HepG2 (cell line): Measurements from ENCODE around the gene AXIN2. TPM values are rescaled to one million over a fixed set of nuclear protein-coding genes. Genes with fewer than 3 reads are reported as not detected.

Experiments
- ATAC-seq: fragments of 200-7000 bp; cut with Tn5 transposase; 3 replicates; pipeline ENCODE4 v1.9.1; 2020; ENCODE audit warnings: mild to moderate bottlenecking, moderate library complexity
- BruUV-seq: library from RNA; stranded (reverse); fragments of 400-500 nt; replicated peaks from 2 replicates; lab custom pipeline; 2021; lab: Mats Ljungman, UMichigan
- CTCF ChIA-PET: fragments of 300-600 bp; formaldehyde crosslinking; extraction: SDS; loops from one replicate; lab custom pipeline; 2021; ENCODE audit warnings: low total read pairs, inconsistent platforms, low intra/inter-chr PET ratio; lab: Yijun Ruan, JAX
- POLR2A ChIA-PET: fragments of 350-600 bp; sonication (Branson Sonifier 250); formaldehyde crosslinking; loops from one replicate; lab custom pipeline; 2020; ENCODE audit warnings: antibody characterized with exemption, inconsistent platforms; lab: Yijun Ruan, JAX
- DNase-seq: peaks from one replicate; pipeline ENCODE4 v3.0.0-alpha.2; 2015; ENCODE audit warnings: low spot score
- FAIRE-seq: peaks from 3 replicates; lab custom pipeline; 2011; peaks lifted over from hg19 to GRCh38; lab: Jason Lieb, UNC
- H2AFZ ChIP-seq: one replicate; pipeline ENCODE4 v1.6.1; 2011; ENCODE audit warnings: low read length, inconsistent platforms
- H3K27ac ChIP-seq: fragments of 300-600 bp; 3 replicates; pipeline ENCODE4 v1.8.0; 2011; ENCODE audit warnings: mixed run types, mild to moderate bottlenecking, mixed read lengths, low read length, inconsistent platforms; ENCODE audit not compliant: insufficient read depth; ENCODE audit errors: extremely low read length
- H3K27me3 ChIP-seq, 2 experiments: fragments of 200-600 bp in 1 of 2; 2 replicates in 1 of 2; 3 replicates in 1 of 2; pipeline versions ENCODE4 v1.6.0 to v1.8.0; 2011; ENCODE audit warnings: low read length in 2 of 2, mild to moderate bottlenecking in 2 of 2, moderate library complexity in 2 of 2, inconsistent platforms in 1 of 2; ENCODE audit not compliant: insufficient read depth in 2 of 2, control insufficient read depth in 1 of 2
- H3K36me3 ChIP-seq, 2 experiments: fragments of 200-600 bp in 1 of 2; replicated peaks in 1 of 2; 2 replicates in 1 of 2; 3 replicates in 1 of 2; pipeline versions ENCODE4 v1.5.1 to v1.8.0; 2011; ENCODE audit warnings: low read length in 2 of 2, inconsistent platforms in 1 of 2; ENCODE audit not compliant: insufficient read depth in 2 of 2, control insufficient read depth in 1 of 2
- H3K4me1 ChIP-seq: 2 replicates; pipeline ENCODE4 v1.5.1; 2012; ENCODE audit warnings: low read length, inconsistent platforms; ENCODE audit not compliant: insufficient read depth
- H3K4me2 ChIP-seq: 2 replicates; pipeline ENCODE4 v1.6.0; 2011; ENCODE audit warnings: low read depth, low read length, inconsistent platforms
- H3K4me3 ChIP-seq, 3 experiments: fragments of 200-600 bp in 1 of 3; sonication (generic), shearing (Covaris generic) in 1 of 3; replicated peaks in 1 of 3; 2 replicates each; pipeline ENCODE4 v1.5.1; 2011 to 2016; ENCODE audit warnings: low read length in 3 of 3, inconsistent platforms in 2 of 3, low read depth in 2 of 3, mild to moderate bottlenecking in 2 of 3, control low read depth in 1 of 3, mixed read lengths in 1 of 3; ENCODE audit not compliant: insufficient read depth in 1 of 3
- H3K79me2 ChIP-seq: one replicate; pipeline ENCODE4 v1.6.1; 2011; ENCODE audit warnings: low read length, inconsistent platforms; ENCODE audit not compliant: insufficient read depth
- H3K9ac ChIP-seq: 2 replicates; pipeline ENCODE4 v1.6.0; 2011; ENCODE audit warnings: mild to moderate bottlenecking, low read depth, low read length, inconsistent platforms; ENCODE audit not compliant: insufficient read depth
- H3K9me3 ChIP-seq: 2 replicates; pipeline ENCODE4 v1.5.1; 2012; ENCODE audit warnings: mild to moderate bottlenecking, low read length
- H4K20me1 ChIP-seq: 2 replicates; pipeline ENCODE4 v1.6.0; 2011; ENCODE audit warnings: inconsistent platforms, mild to moderate bottlenecking, low read length, moderate library complexity; ENCODE audit not compliant: insufficient read depth
- ADNP ChIP-seq: sonication (generic); formaldehyde crosslinking; IDR thresholded peaks from 2 replicates; pipeline ENCODE4 v1.4.0; 2020; ENCODE audit warnings: missing genetic modification reagents
- DNMT3B ChIP-seq: conservative IDR thresholded peaks from 2 replicates; pipeline ENCODE4 v1.6.1; 2016; ENCODE audit warnings: missing biosample characterization, control low read depth
- EEA1 ChIP-seq: sonication (generic); formaldehyde crosslinking; IDR thresholded peaks from 2 replicates; pipeline ENCODE4 v1.5.1; 2020; ENCODE audit warnings: mild to moderate bottlenecking, missing genetic modification reagents, borderline replicate concordance
- EED ChIP-seq: sonication (generic); formaldehyde crosslinking; IDR thresholded peaks from 2 replicates; pipeline ENCODE4 v1.5.0; 2020; ENCODE audit warnings: mild to moderate bottlenecking, missing genetic modification reagents
- HNRNPL ChIP-seq: fragments of 200-400 bp; formaldehyde crosslinking; IDR thresholded peaks from 2 replicates; pipeline ENCODE4 v1.6.1; 2017; ENCODE audit warnings: mild to moderate bottlenecking, low read depth, low read length
- HNRNPLL ChIP-seq: fragments of 200-400 bp; formaldehyde crosslinking; IDR thresholded peaks from 2 replicates; pipeline ENCODE4 v1.6.1; 2017; ENCODE audit warnings: mild to moderate bottlenecking, low read depth, low read length; ENCODE audit not compliant: poor library complexity, severe bottlenecking
- HOXD1 ChIP-seq: sonication (generic); formaldehyde crosslinking; IDR thresholded peaks from 2 replicates; pipeline ENCODE4 v1.5.0; 2020; ENCODE audit warnings: missing genetic modification reagents
- KDM2A ChIP-seq: sonication (generic); formaldehyde crosslinking; IDR thresholded peaks from 2 replicates; pipeline ENCODE4 v1.4.0; 2020; ENCODE audit warnings: low read depth, missing genetic modification reagents, borderline replicate concordance
- POLR2G ChIP-seq: fragments of 200-400 bp; formaldehyde crosslinking; IDR thresholded peaks from 2 replicates; pipeline ENCODE4 v1.6.1; 2018; ENCODE audit warnings: mild to moderate bottlenecking, low read depth, low read length, moderate library complexity
- RBM22 ChIP-seq: fragments of 200-400 bp; formaldehyde crosslinking; optimal IDR thresholded peaks from 2 replicates; pipeline ENCODE3; 2017; ENCODE audit warnings: mild to moderate bottlenecking, low read length, moderate library complexity
- SALL1 ChIP-seq: sonication (generic); formaldehyde crosslinking; IDR thresholded peaks from 2 replicates; pipeline ENCODE4 v1.8.0; 2022; ENCODE audit warnings: mild to moderate bottlenecking, missing genetic modification reagents
- TBL1XR1 ChIP-seq: fragments of 150-350 bp; IDR thresholded peaks from 2 replicates; pipeline ENCODE4 v1.6.1; 2014; ENCODE audit warnings: borderline replicate concordance, low read length; ENCODE audit not compliant: partially characterized antibody
- TEAD2 ChIP-seq: sonication (generic); formaldehyde crosslinking; IDR thresholded peaks from 2 replicates; pipeline ENCODE4 v1.9.0; 2021; ENCODE audit warnings: missing genetic modification reagents
- ZBTB7A ChIP-seq: sonication (generic); formaldehyde crosslinking; IDR thresholded peaks from 2 replicates; pipeline ENCODE4 v1.8.0; 2022; ENCODE audit warnings: mild to moderate bottlenecking, missing genetic modification reagents
- ZNF12 ChIP-seq: sonication (generic); formaldehyde crosslinking; IDR thresholded peaks from 2 replicates; pipeline ENCODE4 v1.5.0; 2020; ENCODE audit warnings: missing genetic modification reagents
- ZNF749 ChIP-seq: sonication (generic); formaldehyde crosslinking; IDR thresholded peaks from 2 replicates; pipeline ENCODE4 v1.8.0; 2022; ENCODE audit warnings: mild to moderate bottlenecking, missing genetic modification reagents, moderate library complexity, borderline replicate concordance
- WGBS: methylation state at CpG from one replicate; pipeline ENCODE4 v1.1.6; 2017; ENCODE audit warnings: low lambda C conversion rate; 5-methylcytosine and 5-hydroxymethylcytosine counted together
- in situ Hi-C: cut with HindIII; loops from 2 replicates; pipeline ENCODE4 v1.10.0; 2017; ENCODE audit warnings: low pct_unique_long_range_greater_than_20kb; ENCODE audit not compliant: extremely low pct_ligation_motif_present
- intact Hi-C: fragments of 100-400 bp; cut with micrococcal nuclease; formaldehyde crosslinking; loops from one replicate; pipeline ENCODE4 v1.10.0; 2022; ENCODE audit not compliant: unreplicated experiment
- polyA plus RNA-seq, 8 experiments: library from polyadenylated mRNA; depleted of rRNA in 3 of 8; stranded (reverse) in 7 of 8; unstranded in 1 of 8; fragments of >200 nt; fragmentation: Illumina TruSeq in 4 of 8; extraction: Trizol in 4 of 8; gene quantifications; 2 replicates each; pipeline versions ENCODE4 v1.2.1 to v1.2.3, GENCODE V29; 2011 to 2016; ENCODE audit warnings: low read depth in 4 of 8, missing spikeins in 1 of 8, mixed read lengths in 1 of 8; ENCODE audit not compliant: insufficient read depth in 1 of 8
- total RNA-seq, 5 experiments: library from RNA; depleted of rRNA; stranded (reverse); fragments of >200 nt; fragmentation: Illumina TruSeq; extraction: Trizol; gene quantifications; 2 replicates each; pipeline ENCODE4 v1.2.3, GENCODE V29; 2016; ENCODE audit warnings: low read depth in 1 of 5
- TF ChIP-seq, protein P1 (sequence below): sonication (generic); formaldehyde crosslinking; IDR thresholded peaks from 2 replicates; pipeline ENCODE4 v1.4.0; 2020; ENCODE audit warnings: mild to moderate bottlenecking, missing genetic modification reagents
- TF ChIP-seq, protein P2 (sequence below): sonication (generic); formaldehyde crosslinking; IDR thresholded peaks from 2 replicates; pipeline ENCODE4 v1.4.0; 2020; ENCODE audit warnings: mild to moderate bottlenecking, missing genetic modification reagents, borderline replicate concordance

Gene AXIN2
- total and polyA plus RNA-seq, 2 of the 13 experiments (the other 11 are each of a cell fraction or from before 2014, with no cell fraction given) = 58.6 to 63.4 TPM

DNA sequence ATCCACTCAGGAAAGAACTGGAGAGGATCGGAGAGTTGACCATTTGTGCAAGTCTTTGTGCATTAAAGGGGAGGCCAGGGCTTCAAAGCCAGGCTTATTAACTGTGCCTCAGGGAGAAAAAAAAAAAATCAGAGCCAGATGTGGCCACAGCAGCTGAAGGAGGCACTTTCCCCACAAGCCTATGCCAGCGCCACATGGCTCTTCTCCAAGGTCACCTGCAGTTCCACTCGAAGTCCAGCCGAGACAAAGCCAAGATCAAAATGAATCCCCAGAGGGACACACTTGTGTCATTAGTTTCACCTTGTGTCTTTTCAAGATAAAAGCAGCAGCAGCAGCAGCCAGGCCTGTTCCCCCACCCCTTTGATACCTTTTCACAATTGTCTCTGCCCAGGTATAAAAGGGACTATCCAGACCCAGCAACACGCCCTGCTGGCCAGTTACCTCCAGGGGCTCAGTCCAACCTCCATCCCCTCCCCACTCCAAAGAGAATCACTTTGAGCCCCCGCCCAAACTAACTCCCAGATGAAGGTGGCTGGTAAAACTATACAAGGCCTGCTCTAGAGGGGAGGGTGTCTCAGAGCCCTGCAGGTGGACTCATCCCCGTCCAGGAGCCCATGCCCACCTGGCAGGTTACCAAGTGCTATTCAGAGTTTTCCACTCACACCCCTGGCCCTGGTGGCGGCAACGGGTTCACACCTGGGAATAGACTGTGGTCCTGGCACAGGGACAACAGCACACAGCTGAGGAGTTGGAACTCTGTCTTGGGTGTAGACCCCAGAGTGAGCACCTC is 29.2 kb downstream of the AXIN2 start:
- no TSS peak for BruUV-seq
- peak; percentile 32 for FAIRE-seq
- H3K79me2 ChIP-seq = no peaks in the 10 kb centered on the region
- no peak overlapping the region for H2AFZ ChIP-seq
- CTCF ChIA-PET = interaction anchor here (1.5 kb wide), 1 partner anchor 22 kb away, joined by 3 read pairs; no protein-coding TSS in a partner anchor
- no peaks in the 10 kb centered on the region for H3K27me3 ChIP-seq
- DNase-seq = no peak
- peak overlapping the region; percentile 5 for H3K27ac ChIP-seq
- WGBS = 92% methylated on average over 9 of the region's 9 CpGs
- in situ Hi-C loops (loop anchor here (25.0 kb wide), 1 partner anchor 630 kb away; no protein-coding TSS in a partner anchor), intact Hi-C loops (no loop called here)
- H3K9ac ChIP-seq = no peak overlapping the region
- peaks cover 65 to 86% of the 10 kb centered on the region in 2 experiments for H3K36me3 ChIP-seq
- peaks cover 60% of the 10 kb centered on the region for H3K4me1 ChIP-seq
- no peaks in the 10 kb centered on the region for H3K9me3 ChIP-seq
- peak; percentile 2; the same call in 1 of the 3 replicates for ATAC-seq
- peaks cover 82% of the 10 kb centered on the region for H4K20me1 ChIP-seq
- no peak overlapping the region for H3K4me2 ChIP-seq
- no peak overlapping the region for H3K4me3 ChIP-seq
- POLR2A ChIA-PET = interaction anchor here (1.0 kb wide), 1 partner anchor 8 kb away, joined by 3 read pairs; no protein-coding TSS in a partner anchor
- TF ChIP-seq SALL1 (no peak), RBM22 (peak; percentile 74), TBL1XR1 (no peak), DNMT3B (no peak), HNRNPL (no peak), KDM2A (CRISPR knock-in tag) (no peak), ADNP (CRISPR knock-in tag) (no peak), ZBTB7A (CRISPR knock-in tag) (no peak), HOXD1 (CRISPR knock-in tag) (no peak), ZNF12 (CRISPR knock-in tag) (no peak), POLR2G (peak; percentile 23; the same call in 1 of the 2 replicates), EED (CRISPR knock-in tag) (no peak), HNRNPLL (no peak), TEAD2 (no peak), EEA1 (CRISPR knock-in tag) (no peak), ZNF749 (CRISPR knock-in tag) (no peak)
- TF ChIP-seq, protein P1, sequence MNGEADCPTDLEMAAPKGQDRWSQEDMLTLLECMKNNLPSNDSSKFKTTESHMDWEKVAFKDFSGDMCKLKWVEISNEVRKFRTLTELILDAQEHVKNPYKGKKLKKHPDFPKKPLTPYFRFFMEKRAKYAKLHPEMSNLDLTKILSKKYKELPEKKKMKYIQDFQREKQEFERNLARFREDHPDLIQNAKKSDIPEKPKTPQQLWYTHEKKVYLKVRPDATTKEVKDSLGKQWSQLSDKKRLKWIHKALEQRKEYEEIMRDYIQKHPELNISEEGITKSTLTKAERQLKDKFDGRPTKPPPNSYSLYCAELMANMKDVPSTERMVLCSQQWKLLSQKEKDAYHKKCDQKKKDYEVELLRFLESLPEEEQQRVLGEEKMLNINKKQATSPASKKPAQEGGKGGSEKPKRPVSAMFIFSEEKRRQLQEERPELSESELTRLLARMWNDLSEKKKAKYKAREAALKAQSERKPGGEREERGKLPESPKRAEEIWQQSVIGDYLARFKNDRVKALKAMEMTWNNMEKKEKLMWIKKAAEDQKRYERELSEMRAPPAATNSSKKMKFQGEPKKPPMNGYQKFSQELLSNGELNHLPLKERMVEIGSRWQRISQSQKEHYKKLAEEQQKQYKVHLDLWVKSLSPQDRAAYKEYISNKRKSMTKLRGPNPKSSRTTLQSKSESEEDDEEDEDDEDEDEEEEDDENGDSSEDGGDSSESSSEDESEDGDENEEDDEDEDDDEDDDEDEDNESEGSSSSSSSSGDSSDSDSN (CRISPR knock-in tag) = no peak
- TF ChIP-seq, protein P2, sequence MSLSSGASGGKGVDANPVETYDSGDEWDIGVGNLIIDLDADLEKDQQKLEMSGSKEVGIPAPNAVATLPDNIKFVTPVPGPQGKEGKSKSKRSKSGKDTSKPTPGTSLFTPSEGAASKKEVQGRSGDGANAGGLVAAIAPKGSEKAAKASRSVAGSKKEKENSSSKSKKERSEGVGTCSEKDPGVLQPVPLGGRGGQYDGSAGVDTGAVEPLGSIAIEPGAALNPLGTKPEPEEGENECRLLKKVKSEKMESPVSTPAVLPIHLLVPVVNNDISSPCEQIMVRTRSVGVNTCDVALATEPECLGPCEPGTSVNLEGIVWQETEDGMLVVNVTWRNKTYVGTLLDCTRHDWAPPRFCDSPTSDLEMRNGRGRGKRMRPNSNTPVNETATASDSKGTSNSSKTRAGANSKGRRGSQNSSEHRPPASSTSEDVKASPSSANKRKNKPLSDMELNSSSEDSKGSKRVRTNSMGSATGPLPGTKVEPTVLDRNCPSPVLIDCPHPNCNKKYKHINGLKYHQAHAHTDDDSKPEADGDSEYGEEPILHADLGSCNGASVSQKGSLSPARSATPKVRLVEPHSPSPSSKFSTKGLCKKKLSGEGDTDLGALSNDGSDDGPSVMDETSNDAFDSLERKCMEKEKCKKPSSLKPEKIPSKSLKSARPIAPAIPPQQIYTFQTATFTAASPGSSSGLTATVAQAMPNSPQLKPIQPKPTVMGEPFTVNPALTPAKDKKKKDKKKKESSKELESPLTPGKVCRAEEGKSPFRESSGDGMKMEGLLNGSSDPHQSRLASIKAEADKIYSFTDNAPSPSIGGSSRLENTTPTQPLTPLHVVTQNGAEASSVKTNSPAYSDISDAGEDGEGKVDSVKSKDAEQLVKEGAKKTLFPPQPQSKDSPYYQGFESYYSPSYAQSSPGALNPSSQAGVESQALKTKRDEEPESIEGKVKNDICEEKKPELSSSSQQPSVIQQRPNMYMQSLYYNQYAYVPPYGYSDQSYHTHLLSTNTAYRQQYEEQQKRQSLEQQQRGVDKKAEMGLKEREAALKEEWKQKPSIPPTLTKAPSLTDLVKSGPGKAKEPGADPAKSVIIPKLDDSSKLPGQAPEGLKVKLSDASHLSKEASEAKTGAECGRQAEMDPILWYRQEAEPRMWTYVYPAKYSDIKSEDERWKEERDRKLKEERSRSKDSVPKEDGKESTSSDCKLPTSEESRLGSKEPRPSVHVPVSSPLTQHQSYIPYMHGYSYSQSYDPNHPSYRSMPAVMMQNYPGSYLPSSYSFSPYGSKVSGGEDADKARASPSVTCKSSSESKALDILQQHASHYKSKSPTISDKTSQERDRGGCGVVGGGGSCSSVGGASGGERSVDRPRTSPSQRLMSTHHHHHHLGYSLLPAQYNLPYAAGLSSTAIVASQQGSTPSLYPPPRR (CRISPR knock-in tag) = no peak
